NCI-H2227 (cell line): Measurements from ENCODE around the gene NPY5R.

ENCODE experiments used
- DNase-seq: peaks from one replicate; lab custom pipeline; 2025; ENCODE audit not compliant: unreplicated experiment; lab: John Stamatoyannopoulos, UW

Gene NPY5R

DNA sequence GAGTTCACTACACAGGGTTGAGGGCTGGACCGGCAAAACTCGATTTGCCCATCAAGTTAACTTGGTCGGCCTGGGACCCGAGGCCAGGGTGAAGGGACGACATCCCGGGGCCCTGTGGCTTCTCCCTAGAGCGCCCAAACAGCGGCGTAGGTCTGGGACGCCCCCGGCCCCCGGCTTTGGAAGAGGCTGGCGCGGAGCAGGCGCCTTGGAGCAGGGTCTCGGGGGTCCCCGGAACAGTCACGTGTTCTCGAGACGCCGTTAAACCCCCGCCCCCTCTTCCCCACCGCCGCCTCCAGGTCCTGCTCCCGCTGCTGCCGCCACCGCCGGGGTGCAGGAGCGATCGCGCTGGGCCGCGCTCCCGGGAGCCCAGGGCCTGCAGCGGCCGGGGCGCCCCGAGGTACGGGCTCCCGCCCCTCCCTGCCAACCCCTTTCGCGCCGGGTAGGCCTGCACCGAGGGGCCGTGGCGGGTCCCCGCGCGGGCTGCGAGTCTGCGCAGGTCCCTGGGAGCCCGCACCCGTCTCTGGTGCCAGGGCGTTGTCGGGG lies at the start of gene NPY5R:
Gene NPY5R, plus strand, starts transcription at position 289 of the 543 bp plus-strand sequence. CDS start 6,382 bp downstream, outside the sequence.
- no peak for DNase-seq

DNA sequence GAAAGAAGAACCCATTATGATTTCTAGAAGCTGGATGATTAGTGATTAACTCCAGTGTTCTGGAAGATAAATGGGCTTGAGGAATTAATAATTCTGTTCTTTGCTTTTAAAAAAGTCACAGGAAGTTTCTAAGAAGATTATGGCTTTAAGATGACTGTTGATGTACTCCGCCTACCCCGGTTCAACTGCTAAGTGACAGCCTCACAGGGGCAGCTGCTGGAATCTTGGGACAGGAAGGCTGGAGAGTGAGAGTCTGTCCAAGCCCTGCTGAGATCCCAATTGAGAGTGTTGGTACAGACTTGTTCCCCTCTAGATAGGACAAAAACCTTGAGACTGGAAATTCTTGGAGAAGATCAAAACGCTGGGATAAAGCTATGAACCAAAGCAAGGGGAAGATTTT lies 48.6 kb upstream of the NPY5R start:
- no peak for DNase-seq

DNA sequence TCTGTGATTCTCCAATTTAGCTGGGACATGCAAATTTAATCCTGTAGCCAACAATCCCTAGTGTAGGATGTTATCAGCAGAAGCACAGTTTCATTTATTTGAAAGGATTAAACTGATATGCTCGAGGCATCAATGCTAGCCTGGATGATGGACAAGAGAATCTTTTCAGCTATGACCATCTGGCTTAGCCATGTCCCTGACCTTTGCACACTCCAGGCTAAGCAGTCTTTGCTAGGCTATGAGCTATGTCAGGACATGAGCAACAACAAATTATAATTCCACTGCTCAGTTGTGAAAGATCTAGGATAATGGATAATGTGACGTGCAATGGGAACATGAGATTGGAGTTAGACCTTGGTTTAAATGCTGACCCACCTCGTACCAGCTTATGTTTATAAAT lies 43.2 kb upstream of the NPY5R start:
- DNase-seq: no peak

DNA sequence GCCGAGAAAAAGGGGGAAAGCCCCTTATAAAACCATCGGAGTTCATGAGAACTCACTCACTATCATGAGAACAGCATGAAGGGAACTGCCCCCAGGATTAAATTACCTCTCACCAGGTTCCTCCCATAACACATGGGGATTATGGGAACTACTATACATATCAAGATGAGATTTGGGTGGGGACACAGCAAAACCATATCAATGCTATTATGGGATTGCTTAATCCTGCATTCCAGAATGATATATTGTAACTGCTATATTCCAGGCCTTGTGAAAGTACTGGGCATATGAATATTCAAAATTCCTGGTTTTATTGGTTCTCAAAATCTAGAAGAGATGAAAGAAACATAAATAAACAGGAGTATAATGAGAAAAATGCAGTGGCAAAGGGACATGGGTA lies 40.6 kb upstream of the NPY5R start:
- no peak for DNase-seq

DNA sequence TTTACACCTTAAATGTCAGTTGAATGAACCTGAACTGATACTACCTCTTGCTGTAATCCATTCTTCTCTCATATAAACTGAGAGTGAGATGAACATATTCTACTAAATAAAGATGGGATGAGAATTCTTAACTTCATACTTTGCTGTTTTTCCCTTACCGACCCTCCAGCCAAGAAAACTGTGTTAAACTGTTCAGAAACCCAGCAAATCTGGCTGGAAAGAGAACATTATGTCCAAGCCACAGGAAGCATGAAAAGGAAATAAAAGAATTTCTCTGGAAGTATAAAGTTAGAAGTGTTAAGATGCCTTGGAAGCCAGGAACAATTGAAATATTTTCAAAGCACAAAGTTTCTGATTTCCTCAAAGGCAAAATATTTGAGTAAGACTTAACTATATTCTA lies 34.2 kb upstream of the NPY5R start:
- no peak for DNase-seq

DNA sequence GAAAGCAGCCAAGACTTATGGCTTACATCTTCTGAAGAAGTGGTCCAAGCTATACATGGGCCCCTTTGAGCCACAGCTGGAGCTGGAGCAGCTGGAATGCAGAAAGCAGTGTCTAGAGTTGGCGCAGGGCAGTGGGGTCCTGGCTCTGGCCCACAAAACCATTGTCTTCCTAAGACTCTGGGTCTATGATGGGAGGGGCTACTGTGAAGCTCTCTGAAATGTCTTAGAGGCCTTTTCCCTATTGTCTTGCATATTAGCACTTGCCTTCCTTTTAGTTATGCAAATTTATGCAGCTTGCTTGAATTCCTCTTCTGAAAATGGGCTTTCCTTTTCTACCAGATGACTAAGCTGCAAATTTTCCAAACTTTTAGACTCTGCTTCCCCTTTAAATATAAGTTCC lies 26.6 kb upstream of the NPY5R start:
- no peak for DNase-seq

DNA sequence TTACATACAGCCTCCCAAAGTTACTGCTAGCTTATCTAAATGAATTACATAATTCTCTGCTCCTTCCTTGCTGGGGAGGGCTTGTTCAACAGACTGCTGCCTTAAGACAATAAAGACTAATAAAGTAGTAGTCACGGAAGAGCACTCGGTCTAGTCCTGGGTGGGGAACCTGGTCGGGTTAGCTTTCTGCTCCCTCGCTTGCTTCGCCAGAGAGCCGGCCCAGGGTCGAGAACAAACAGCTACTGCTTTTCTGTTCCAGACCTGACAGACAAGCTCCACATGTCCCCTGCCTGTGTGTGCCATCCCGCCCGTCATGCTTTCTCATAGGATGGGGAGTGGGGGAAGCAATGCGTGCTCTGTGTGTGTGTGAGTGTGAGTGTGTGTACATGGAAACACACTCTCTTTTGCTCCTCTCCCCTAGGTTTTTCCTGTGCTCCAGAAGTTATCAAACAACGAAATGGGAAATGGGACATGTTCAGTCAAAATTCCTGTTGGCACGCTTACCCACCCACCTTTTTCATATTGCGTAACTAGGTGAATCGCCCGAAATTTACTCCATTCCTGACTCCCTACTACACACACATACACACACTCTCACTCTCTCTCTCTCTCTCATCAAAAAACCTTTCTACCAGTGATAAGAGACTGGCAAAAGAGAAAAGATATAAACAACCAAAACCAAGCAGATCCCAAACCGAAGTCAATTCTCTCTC lies 12.6 kb upstream of the NPY5R start:
- no peak for DNase-seq

DNA sequence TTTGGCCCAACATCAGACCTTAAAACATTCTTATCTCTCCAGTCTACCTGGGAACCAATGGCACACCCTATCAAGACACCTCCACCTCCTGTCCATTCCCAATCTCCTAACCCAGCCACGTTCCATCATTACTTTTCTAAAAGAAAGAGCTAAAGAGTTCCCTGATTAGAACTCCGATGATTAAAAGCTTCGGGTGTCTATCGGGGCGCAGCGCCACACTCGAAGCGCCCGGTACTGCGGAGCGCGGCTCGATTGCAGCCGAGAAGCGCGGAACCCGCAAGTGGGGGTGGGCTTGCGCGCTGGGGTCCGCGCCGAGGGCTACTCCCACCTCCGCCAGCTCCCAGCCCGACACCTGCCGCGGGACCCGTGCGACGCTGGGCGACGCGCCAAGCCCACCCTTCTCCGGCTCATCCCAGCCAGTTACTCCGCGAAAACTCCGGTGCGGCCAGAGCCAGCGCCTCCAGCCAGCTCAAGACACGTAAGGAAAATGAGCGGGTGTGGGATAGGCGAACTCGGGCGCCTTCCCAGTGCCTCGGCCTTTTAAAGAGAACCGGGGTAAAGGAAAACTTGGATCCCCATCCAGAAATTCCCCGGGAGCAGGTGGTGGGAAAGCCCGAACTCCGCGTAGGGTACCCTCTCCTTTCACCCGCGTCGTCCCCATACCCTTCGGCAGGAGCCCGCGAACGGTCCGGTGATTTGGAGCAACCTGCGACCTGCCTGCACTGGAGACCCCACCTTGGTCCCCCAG lies 11.9 kb upstream of the NPY5R start:
- peak; percentile 9 for DNase-seq

DNA sequence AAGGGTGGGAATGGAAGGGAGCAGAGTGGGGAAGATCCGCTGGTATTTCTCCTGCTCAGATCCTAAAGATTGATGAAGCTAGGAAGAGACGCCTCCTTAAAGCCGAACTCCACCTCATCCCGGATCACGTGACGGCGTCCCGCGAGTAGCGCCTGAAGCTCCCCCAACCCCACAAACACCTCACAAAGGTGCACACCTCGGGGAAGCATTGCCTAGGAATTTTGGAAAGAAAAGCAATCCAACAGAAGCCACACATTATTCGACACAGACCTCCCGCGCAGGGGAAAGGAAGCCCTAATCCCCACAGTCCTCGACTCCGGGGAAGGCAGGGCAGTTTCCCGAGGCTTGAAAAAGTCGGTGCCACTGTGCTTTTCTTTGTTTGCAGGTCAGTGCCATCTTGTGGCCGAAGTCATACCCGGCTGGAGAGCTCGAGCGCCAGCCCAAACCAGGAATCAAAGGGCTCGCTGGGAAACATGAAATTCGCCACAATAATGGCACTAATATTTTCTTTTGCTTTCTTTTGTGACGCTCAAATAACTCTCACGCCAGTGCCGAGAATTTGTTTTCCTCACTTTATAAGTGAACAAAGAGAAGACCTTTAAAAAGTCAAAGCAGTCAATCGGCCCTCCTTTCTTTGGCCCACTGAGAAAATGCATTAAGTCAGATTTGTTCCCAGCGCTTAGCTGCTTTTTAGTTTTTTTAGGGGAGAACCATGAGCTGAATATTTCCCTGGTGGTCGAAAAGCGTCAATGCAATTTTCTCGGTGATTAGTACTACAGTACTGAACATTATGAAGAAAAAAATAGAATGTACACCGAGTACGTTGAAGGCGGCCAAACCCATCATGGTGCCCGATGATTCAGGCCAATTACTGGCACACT lies 10.9 kb upstream of the NPY5R start, which contains the start of gene NPY1R:
Gene NPY1R, minus strand, starts transcription at position 71 of the 881 bp plus-strand sequence. CDS start 6,042 bp downstream, outside the sequence.
- DNase-seq: peak; percentile 60

DNA sequence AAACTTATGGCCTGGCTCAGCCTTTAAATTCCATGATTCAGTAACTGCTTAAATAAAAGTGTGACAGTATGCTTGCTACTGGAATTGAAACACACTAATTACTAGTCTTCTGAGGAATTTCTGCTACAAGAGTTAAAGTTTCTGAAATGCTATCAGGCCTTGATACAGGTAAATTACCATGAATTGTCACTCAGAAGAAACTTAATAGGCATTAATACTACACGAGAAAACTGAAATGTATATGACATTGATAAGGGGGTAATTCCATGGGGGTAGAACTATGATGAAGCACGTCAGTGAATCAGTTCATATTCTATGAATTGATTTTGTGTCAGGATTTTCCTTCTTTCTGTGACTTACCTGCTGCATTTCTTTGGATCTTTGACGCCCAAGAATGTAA lies 8.3 kb upstream of the NPY5R start:
- no peak for DNase-seq

DNA sequence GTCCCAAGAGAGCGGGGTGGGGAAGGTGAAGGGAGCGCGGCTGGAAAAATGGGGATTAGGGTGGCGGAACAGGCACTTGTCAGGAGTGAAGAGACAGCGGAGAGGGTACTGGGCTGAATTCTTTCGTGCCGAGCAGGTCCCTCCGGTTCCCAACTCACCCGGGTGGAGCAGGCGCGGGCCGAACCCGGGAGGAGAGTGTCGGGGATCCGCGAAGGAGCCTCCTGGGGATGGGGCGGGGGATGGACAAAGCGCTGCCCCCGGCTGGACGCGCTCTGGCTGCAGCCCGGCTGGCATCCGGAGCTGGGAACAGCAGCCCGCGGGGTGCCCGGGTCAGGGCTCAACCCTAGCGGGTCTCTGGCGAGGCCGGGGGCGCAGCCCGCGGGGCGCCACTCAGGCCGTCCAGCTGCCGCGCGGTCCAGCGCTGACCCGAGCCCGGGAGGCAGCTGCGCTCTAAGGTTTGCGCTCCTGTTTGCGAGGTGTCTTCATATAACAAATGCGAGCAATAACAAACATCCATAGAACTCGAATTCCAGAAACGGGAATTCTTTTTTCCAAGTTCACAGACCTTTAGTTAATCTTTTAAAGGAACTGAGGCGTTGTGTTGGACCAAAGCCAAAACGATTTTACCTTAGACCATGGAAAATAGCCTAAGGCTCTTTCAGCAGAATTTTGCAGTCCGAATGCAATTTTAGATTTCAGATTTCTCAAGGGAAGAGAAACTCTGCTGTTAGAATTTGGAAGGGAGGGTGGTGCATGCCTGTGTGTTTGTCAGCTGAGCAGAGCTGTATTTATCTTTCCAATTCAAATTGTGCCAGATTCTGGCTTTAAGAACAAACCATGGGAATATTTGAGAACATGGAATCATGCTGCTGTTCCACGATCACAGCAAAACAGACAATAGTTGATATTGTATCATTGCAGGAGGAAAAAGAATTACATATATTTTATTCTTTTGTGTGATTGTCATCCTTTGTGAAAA lies 744 bp downstream of the NPY5R start:
- DNase-seq: no peak

DNA sequence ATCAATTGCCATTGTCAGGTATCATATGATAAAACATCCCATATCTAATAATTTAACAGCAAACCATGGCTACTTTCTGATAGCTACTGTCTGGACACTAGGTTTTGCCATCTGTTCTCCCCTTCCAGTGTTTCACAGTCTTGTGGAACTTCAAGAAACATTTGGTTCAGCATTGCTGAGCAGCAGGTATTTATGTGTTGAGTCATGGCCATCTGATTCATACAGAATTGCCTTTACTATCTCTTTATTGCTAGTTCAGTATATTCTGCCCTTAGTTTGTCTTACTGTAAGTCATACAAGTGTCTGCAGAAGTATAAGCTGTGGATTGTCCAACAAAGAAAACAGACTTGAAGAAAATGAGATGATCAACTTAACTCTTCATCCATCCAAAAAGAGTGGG lies 7.0 kb downstream of the NPY5R start:
- DNase-seq: no peak

DNA sequence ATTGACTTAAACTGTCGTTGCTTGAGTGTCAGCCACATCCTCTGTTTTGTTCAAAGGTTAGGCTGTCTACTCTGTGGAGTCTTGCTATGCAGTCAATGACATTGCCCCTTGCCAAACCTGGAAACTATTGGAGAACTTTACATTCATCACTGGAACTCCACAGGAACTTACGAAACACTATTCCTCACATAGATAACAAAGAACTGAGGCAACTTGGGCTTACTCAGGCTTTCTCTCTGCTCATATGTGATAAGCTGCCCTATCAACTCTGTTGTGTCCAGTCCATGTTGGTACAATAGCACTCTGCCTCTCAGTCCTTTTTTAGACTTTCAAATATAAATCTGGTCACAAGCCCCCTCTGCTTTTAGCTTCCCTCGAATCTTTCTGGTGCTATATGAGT lies 9.4 kb downstream of the NPY5R start:
- no peak for DNase-seq

DNA sequence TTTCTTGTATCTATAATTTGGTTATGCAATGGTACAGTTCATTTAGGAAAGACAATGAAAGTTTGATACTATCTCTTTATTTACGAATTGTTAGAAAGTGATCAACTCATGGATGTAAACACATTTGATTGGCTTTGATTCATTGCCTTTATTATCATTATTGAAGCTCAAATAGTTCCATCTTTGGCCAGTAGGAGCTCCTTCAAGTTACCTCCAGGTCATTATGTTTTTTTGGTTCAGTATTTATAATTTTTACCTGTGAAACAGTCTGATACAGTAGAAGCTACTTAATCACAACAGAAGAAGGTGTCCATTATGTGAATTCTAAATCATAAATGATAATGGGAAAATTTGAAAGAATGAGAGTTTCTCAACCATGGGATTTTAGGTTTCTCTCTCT lies 12.4 kb downstream of the NPY5R start:
- no peak for DNase-seq

DNA sequence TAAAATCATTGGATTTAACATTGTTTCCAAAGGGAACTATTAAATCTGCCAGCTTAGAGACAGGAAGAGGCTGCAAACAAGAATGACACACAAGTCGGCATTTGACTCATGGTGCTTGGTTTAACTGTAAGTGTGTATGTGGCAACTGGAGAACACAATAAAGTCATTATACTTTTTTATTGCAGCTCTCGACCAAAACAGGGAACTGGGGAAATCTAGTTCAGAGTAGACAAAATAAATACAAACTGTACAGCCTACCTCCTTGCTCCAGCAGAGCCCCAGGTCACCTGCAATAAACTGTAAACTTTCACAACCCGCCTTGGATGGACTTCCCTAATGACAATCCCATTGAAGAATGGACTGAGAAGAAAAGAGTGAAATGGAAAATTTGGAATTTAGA lies 24.0 kb downstream of the NPY5R start:
- no peak for DNase-seq

DNA sequence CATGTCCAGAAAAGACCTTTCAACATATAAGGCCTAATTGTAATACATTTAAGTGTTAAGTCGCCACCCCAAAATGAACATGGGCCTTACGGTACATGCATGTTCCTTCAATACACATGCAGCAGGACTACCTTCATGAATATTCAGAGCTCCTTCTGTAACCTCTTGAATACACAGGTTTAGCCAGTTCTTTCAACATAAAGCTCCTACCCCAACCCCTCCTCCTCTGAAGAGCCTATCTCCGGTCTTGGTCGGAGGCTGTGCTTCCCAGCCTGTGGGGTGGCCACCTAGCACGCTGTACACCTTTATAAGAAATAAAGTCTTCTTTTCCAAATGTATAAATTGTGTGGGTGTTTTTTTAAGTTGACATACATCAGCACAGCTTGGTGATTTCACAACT lies 28.3 kb downstream of the NPY5R start:
- no peak for DNase-seq

DNA sequence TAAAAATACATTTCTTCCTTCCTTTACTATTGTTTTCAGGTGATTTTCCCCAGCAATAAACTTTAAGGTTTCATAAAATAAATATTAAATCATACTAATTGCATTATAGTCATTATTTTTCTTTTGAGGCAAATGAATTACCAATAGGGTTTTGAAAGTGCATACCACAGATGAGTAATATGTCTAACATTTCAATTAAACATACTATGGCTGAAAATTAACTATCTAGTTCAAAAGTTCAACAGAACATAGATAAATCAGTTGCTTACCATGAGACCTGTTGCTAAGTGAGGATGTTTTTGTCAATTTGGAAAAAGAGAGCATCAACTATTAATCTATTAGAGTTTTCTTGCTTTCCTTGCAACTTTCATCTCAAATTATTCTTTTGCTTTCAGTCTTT lies 35.0 kb downstream of the NPY5R start:
- DNase-seq: no peak

DNA sequence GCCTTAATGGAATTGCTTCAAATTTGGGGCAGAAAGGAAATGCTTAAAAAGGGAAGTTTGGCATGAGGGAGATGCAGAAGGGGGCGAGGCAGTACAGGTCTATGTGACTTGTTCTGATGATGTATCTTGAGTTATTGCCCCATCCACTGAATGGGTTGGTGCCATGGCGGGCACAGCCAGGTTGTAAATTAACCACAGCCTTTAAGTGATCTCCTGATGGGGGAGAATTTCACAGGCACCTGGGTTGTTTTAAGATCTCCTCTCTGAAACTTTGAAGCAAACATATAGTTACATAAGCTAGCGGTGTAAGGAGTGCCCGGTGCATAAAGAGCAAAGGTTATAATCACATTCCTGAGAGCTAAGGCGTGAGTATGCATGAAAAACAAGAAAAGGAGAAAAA lies 37.0 kb downstream of the NPY5R start:
- no peak for DNase-seq

DNA sequence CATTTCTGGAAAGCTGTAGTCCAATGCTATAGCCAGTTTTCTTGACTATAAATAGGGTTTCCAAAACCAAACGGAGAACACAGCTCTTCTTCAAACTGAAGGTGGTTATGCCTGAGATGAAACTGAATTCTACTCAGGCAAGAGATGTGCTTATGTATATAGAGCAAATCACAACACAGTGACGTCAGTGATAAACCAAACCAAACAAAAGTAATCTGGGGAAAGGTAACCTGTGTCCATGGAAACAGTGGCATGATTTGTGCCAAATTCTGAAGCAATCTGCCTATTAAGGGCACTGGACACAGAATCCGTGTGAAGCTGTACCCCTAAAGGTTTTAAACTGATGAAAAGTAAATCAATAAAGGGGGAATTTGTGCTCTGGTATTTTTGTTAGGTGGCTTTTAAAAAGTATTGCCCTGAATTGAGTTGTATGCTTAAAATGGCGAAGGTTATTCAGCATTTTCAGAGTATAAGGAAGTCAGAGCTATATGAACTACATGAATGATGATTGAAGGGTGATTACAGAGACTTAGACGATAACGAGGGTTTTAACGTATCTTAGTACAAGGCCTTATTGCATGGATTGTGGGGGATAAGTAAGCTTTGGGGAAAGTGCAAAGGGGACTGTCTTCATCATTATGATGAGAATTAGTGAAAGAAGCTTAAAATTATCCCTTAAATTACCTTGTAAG lies 38.6 kb downstream of the NPY5R start:
- no peak for DNase-seq

DNA sequence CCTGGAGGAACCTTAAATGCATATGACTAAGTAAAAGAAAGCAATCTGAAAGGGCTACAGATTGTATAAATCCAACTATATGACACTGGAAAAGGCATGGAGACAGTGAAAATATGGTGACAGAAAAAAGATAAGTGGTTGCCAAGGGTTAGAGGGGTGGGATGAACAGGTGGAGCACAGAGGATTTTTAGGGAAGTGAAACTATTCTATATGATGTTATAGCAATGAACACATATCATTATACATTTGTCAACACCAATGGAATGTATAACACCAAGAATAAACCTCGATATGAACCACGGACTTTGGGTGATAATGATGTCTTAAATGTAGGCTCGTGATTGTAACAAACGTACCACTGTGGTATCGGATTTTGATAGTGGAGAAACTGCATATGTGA lies 40.7 kb downstream of the NPY5R start:
- DNase-seq: no peak
